ENCODE results near the gene MUC13.

MUC13 gene

DNA sequence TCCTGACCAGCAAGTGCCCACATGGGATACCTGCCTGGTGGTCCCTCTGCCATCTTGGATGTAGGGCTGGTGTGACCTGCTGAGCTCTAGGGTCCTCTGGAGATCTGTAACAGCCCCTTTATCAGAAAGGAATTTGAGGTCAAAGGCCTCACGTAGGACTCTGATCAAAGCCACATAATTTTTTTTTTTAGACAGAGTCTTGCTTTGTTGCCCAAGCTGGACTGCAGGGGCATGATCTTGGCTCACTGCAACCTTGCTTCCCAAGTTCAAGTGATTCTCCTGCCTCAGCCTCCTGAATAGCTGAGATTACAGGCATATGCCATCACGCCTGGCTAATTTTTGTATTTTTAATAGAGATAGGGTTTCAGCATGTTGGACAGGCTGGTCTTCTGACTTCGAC lies 56.9 kb downstream of the MUC13 start:
- peak overlapping the region in 8 of 11 experiments; percentile 52 to 85 (median 71); a peak in 15 of 22 replicates for H3K27ac ChIP-seq
- H3K4me1 ChIP-seq, result peaks cover 20 to 81% (median 50%) of the 10 kb centered on the region in 10 experiments
- TF ChIP-seq Cebpa-rat (IDR thresholded peaks at IDR 0.05), result no peak
- peaks cover 0 to 2% (median 0%) of the 10 kb centered on the region in 11 experiments; a peak in 1 of 22 replicates for H3K36me3 ChIP-seq
- H3K9ac ChIP-seq, result peak overlapping the region in 3 of 11 experiments; percentile 26 to 70 (median 57); a peak in 3 of 22 replicates
- H4K20me1 ChIP-seq, result no peaks in the 10 kb centered on the region; a peak in 2 of 22 replicates
- H3K27me3 ChIP-seq, result peaks cover 0 to 8% (median 5%) of the 10 kb centered on the region in 11 experiments; a peak in 12 of 22 replicates
- H3K9me3 ChIP-seq (replicated peaks in 1 of 11), result no peaks in the 10 kb centered on the region
- peak overlapping the region in 9 of 11 experiments; percentile 76 to 94 (median 88); a peak in 17 of 22 replicates for H3K4me2 ChIP-seq
- H3K4me3 ChIP-seq, result peak overlapping the region in 1 of 10 experiments; percentile 43; a peak in 1 of 20 replicates

DNA sequence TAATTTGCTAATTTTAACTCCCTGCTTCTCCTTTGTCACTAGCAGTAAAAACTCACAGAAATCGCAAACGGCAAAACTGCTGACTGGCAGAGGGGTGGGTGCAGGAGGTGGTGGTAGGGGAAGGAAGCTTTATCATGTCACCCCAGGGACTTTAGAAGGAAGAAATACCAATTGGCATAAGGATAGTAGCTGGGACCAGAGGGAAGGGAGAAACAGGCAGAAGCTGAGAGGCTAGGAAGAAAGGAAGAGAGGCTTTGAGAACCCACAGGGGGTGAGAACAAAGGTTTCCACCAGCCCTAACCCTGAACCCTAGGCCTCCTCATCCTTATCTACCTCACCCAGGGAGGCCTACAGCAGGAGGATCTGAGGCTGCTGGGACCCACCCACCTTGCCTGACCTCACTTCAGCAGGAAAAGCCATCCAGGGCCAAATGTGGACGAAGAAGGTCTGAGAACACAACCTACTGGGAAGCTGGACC lies 58.1 kb downstream of the MUC13 start:
- Histone ChIP-seq H3K27me3 (no peaks in the 10 kb centered on the region), H3K4me1 (peaks cover 20 to 83% (median 50%) of the 10 kb centered on the region in 10 experiments)
- no peak for TF ChIP-seq Cebpa-rat (IDR thresholded peaks at IDR 0.05)

DNA sequence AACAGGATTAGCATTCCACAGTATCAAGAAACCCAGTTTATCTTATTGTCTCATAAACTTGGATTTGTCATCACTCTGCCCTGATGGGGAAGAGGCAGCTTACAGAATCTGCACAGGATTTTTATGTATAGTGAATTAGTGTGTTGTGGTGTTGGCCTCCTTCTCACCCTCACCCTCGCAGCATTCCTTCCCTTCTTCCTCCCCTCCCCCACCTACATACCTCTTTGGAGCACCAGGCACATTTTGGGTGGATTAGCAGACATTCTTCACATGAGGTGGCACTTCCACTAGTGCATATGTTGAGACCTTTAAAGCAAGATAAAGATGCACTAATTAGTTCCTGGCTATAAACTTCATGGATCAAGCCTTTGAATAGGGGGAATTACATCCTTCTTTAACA lies 61.3 kb downstream of the MUC13 start:
- no peak for TF ChIP-seq Cebpa-rat (IDR thresholded peaks at IDR 0.05)
- Histone ChIP-seq H3K4me3 (no peak overlapping the region), H3K27ac (no peak overlapping the region), H3K4me1 (peaks cover 8 to 58% (median 31%) of the 10 kb centered on the region in 10 experiments; a peak in 19 of 20 replicates), H3K4me2 (peak overlapping the region in 2 of 11 experiments; percentile 39 to 93; a peak in 4 of 22 replicates), H4K20me1 (no peaks in the 10 kb centered on the region), H3K9me3 (replicated peaks in 1 of 11) (no peaks in the 10 kb centered on the region), H3K36me3 (peaks cover 0 to 44% (median 0%) of the 10 kb centered on the region in 11 experiments; a peak in 5 of 22 replicates), H3K27me3 (no peaks in the 10 kb centered on the region), H3K9ac (no peak overlapping the region)

More for the DNA sequence above, 58.1 kb downstream of the MUC13 start:
- H3K36me3 ChIP-seq, result peaks cover 0 to 14% (median 0%) of the 10 kb centered on the region in 11 experiments; a peak in 5 of 22 replicates
- H3K27ac ChIP-seq, result peak overlapping the region in 8 of 11 experiments; percentile 42 to 85 (median 64); a peak in 14 of 22 replicates
- H3K4me3 ChIP-seq, result peak overlapping the region in 4 of 10 experiments; percentile 20 to 37 (median 29); a peak in 6 of 20 replicates
- peak overlapping the region in 7 of 11 experiments; percentile 2 to 66 (median 60); a peak in 12 of 22 replicates for H3K9ac ChIP-seq
- no peaks in the 10 kb centered on the region for H4K20me1 ChIP-seq
- peak overlapping the region; percentile 40 to 94 (median 88) for H3K4me2 ChIP-seq
- no peaks in the 10 kb centered on the region for H3K9me3 ChIP-seq (replicated peaks in 1 of 11)

DNA sequence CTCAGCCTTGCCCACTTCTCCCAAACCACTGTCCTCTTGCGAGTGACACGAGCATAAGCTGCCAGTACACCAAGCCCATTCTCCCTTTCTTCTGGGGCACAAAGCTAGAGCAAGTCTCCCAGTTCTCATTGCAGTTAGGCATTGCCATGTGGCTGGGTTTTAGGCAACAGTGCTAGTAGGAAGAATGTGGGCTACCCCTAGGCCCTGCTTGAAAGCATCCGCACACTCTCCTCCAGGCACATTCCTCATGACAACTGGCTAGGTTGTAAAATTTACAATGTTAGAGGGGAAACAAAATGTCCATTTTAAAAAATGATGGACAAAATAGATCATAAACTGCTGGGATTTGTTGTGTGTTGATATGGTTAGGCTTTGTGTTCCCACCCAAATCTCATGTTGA lies 67.0 kb downstream of the MUC13 start:
- peaks cover 0 to 7% (median 0%) of the 10 kb centered on the region in 11 experiments; a peak in 2 of 22 replicates for H4K20me1 ChIP-seq
- H3K36me3 ChIP-seq, result peaks cover 0 to 76% (median 0%) of the 10 kb centered on the region in 11 experiments; a peak in 5 of 22 replicates
- H3K4me3 ChIP-seq, result no peak overlapping the region
- H3K9ac ChIP-seq, result no peak overlapping the region
- no peak overlapping the region for H3K27ac ChIP-seq
- no peak overlapping the region for H3K4me2 ChIP-seq
- peaks cover 0 to 15% (median 0%) of the 10 kb centered on the region in 10 experiments; a peak in 8 of 20 replicates for H3K4me1 ChIP-seq
- H3K27me3 ChIP-seq, result no peaks in the 10 kb centered on the region
- no peak for TF ChIP-seq Cebpa-rat (IDR thresholded peaks at IDR 0.05)
- H3K9me3 ChIP-seq (replicated peaks in 1 of 11), result no peaks in the 10 kb centered on the region

DNA sequence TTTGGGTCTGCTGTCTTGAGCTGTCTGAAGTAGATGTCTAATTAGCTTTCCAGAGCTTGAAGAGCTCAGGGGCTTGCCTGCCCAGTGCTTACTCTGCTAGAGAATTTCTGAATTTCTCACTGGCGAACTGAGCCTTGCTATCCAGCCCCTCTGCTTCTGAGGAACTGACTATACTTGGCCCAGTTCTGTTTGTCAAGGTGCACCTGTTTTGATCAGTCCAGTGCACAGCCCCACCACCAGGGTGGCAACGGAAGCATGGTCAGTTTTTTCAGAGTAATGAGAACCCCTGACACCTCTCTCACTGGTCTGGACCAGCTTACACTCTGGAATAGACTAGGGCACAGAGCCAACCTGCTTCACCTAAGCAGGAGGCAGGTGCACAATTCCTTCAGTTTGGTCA lies 72.5 kb downstream of the MUC13 start:
- H4K20me1 ChIP-seq, result peaks cover 0 to 17% (median 0%) of the 10 kb centered on the region in 11 experiments; a peak in 2 of 22 replicates
- H3K9me3 ChIP-seq (replicated peaks in 1 of 11), result no peaks in the 10 kb centered on the region
- no peak overlapping the region for H3K4me3 ChIP-seq
- H3K4me2 ChIP-seq, result no peak overlapping the region
- H3K9ac ChIP-seq, result no peak overlapping the region
- no peak for TF ChIP-seq Cebpa-rat (IDR thresholded peaks at IDR 0.05)
- H3K27ac ChIP-seq, result no peak overlapping the region
- no peaks in the 10 kb centered on the region for H3K27me3 ChIP-seq
- H3K4me1 ChIP-seq, result peaks cover 0 to 43% (median 0%) of the 10 kb centered on the region in 10 experiments; a peak in 8 of 20 replicates
- H3K36me3 ChIP-seq, result peaks cover 0 to 34% (median 0%) of the 10 kb centered on the region in 11 experiments; a peak in 6 of 22 replicates

DNA sequence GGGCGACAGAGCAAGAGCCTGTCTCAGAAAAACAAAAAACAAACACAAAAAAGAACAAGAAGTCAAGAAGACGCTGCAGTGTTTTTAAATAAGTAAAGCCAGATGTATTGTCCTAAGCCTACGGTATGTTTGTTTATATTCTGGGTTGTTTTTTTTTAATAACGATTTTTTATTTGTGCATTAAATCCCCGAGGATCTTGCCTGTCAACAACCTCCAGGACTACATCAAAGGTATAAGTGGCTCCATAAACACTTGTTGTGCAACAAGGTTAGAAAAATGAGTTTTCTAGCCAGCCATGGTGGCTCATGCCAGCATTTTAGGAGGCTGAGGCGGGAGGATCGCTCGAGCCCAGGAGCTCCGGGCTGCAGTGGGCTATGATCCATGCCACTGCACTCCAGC lies 73.5 kb downstream of the MUC13 start:
- no peak overlapping the region for H3K9ac ChIP-seq
- H3K4me2 ChIP-seq, result peak overlapping the region in 1 of 11 experiments; percentile 56; a peak in 3 of 22 replicates
- no peak overlapping the region for H3K27ac ChIP-seq
- peaks cover 0 to 17% (median 0%) of the 10 kb centered on the region in 11 experiments; a peak in 2 of 22 replicates for H4K20me1 ChIP-seq
- no peak overlapping the region for H3K4me3 ChIP-seq
- TF ChIP-seq Cebpa-rat (IDR thresholded peaks at IDR 0.05), result no peak
- no peaks in the 10 kb centered on the region for H3K27me3 ChIP-seq
- H3K9me3 ChIP-seq (replicated peaks in 1 of 11), result no peaks in the 10 kb centered on the region
- H3K4me1 ChIP-seq, result peaks cover 0 to 52% (median 0%) of the 10 kb centered on the region in 10 experiments; a peak in 8 of 20 replicates
- peaks cover 0 to 27% (median 0%) of the 10 kb centered on the region in 11 experiments; a peak in 5 of 22 replicates for H3K36me3 ChIP-seq

DNA sequence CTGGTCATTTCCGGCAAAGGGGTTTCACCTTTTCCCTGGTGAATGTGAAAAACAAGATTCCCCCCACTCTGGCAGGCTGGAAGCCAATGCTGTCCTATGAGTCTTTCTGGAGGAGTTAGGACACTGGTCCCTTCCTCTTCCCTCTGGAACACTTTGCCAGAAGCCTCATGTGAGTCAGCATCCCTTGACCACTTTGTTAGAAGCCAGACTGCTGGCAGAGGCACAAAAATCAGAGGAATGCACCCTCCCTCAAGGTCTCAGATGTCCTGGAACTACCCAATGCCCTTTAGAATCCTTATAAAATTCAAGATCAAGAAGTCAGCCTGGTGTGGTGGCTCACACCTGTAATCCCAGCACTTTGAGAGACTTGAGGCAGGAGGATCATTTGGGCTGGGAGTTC lies 74.0 kb downstream of the MUC13 start:
- Histone ChIP-seq H3K27ac (no peak overlapping the region), H4K20me1 (peaks cover 0 to 17% (median 0%) of the 10 kb centered on the region in 11 experiments; a peak in 2 of 22 replicates), H3K9ac (no peak overlapping the region), H3K27me3 (no peaks in the 10 kb centered on the region), H3K4me2 (peak overlapping the region in 2 of 11 experiments; percentile 35 to 56; a peak in 3 of 22 replicates), H3K9me3 (replicated peaks in 1 of 11) (no peaks in the 10 kb centered on the region), H3K4me1 (peaks cover 0 to 52% (median 0%) of the 10 kb centered on the region in 10 experiments; a peak in 8 of 20 replicates), H3K4me3 (no peak overlapping the region), H3K36me3 (peaks cover 0 to 27% (median 0%) of the 10 kb centered on the region in 11 experiments; a peak in 5 of 22 replicates)
- no peak for TF ChIP-seq Cebpa-rat (IDR thresholded peaks at IDR 0.05)

DNA sequence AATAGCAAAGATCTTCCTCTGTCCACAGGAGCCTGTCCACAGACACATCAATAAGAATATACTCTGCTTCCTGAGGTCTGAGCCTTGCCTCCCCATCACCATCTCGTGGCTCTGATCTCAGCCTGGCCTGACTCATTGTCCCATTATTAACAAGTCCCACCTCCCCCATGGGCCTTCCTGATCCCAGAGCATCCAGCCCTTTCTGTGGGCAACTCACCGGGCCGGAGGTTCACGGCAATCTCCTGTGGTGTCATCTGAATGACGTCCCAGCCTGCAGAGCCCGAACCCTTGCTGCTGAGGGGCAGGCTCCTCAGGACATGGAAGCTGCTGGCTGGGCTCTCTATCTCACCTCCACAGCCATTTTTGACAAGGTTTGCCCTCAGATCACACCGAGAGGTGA lies 75.5 kb downstream of the MUC13 start:
- TF ChIP-seq Cebpa-rat (IDR thresholded peaks at IDR 0.05), result no peak

GRCh38 chr3:124858275-124858674 lies 76.3 kb downstream of the MUC13 start:
- no peak overlapping the region for H3K4me3 ChIP-seq
- peaks cover 0 to 47% (median 0%) of the 10 kb centered on the region in 10 experiments; a peak in 8 of 20 replicates for H3K4me1 ChIP-seq
- no peaks in the 10 kb centered on the region for H3K9me3 ChIP-seq (replicated peaks in 1 of 11)
- no peaks in the 10 kb centered on the region for H3K27me3 ChIP-seq
- no peak for TF ChIP-seq Cebpa-rat (IDR thresholded peaks at IDR 0.05)
- no peak overlapping the region for H3K9ac ChIP-seq
- H3K4me2 ChIP-seq, result peak overlapping the region in 1 of 11 experiments; percentile 54; a peak in 2 of 22 replicates
- H3K27ac ChIP-seq, result no peak overlapping the region
- H3K36me3 ChIP-seq, result peaks cover 0 to 35% (median 0%) of the 10 kb centered on the region in 11 experiments; a peak in 5 of 22 replicates
- H4K20me1 ChIP-seq, result peaks cover 0 to 17% (median 0%) of the 10 kb centered on the region in 11 experiments; a peak in 2 of 22 replicates

More for the DNA sequence above, 75.5 kb downstream of the MUC13 start:
- Histone ChIP-seq H3K4me1 (peaks cover 0 to 52% (median 0%) of the 10 kb centered on the region in 10 experiments; a peak in 8 of 20 replicates), H3K27ac (no peak overlapping the region), H3K4me2 (peak overlapping the region in 3 of 11 experiments; percentile 8 to 54 (median 22); a peak in 5 of 22 replicates), H3K27me3 (no peaks in the 10 kb centered on the region), H3K9me3 (replicated peaks in 1 of 11) (no peaks in the 10 kb centered on the region), H4K20me1 (peaks cover 0 to 17% (median 0%) of the 10 kb centered on the region in 11 experiments; a peak in 2 of 22 replicates), H3K9ac (no peak overlapping the region), H3K36me3 (peaks cover 0 to 33% (median 0%) of the 10 kb centered on the region in 11 experiments; a peak in 4 of 22 replicates), H3K4me3 (no peak overlapping the region)
